ENCODE results near the gene RFTN1.

DNA sequence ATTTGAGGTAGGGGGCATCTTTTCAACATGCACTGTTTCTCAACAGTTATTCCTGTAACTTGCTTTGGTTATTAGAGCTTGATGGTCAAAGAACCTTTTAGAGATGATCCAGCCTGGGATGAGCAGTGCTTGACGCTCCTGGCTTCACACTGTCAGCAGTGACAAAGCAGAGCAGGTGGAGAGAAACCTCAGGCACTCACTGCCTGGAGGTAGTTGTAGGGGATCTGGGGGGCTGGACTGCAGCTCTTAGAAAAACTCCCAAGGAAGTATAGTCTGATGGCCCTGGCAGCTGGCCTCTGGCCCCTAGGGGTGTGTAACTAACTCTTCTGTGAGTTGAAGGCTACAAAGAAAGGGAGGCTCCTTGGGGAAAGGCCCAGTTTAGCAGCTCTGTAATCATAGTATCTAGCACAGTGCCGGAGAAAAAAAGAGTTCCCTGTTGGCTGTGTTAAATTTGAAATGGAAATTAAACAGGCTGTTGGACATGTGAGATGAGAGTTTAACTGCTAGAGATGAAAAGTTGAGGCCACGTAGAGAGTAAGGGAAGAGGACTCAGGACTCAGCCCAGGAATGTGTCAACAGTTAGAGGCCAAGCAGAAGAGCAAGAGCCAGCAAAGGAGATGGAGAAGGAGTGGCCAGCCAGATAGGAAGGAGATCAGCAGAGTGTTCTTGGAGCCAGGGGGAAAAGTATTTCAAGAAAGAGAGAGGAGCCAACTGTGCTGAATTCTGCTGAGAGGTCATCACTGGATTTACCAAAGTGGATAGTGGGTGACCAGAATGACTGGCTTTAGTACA is 234.3 kb downstream of the RFTN1 start:
- TF ChIP-seq, protein P1, sequence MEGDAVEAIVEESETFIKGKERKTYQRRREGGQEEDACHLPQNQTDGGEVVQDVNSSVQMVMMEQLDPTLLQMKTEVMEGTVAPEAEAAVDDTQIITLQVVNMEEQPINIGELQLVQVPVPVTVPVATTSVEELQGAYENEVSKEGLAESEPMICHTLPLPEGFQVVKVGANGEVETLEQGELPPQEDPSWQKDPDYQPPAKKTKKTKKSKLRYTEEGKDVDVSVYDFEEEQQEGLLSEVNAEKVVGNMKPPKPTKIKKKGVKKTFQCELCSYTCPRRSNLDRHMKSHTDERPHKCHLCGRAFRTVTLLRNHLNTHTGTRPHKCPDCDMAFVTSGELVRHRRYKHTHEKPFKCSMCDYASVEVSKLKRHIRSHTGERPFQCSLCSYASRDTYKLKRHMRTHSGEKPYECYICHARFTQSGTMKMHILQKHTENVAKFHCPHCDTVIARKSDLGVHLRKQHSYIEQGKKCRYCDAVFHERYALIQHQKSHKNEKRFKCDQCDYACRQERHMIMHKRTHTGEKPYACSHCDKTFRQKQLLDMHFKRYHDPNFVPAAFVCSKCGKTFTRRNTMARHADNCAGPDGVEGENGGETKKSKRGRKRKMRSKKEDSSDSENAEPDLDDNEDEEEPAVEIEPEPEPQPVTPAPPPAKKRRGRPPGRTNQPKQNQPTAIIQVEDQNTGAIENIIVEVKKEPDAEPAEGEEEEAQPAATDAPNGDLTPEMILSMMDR (conservative IDR thresholded peaks at IDR 0.05 in 1 of 2, IDR thresholded peaks at IDR 0.05 in 1 of 2; ENCODE audit: low read depth in 1 of 2, low read length in 2 of 2): no peak
- no peak for TF ChIP-seq EZH2 (IDR thresholded peaks at IDR 0.05; ENCODE audit: low read length, missing control alignments)
